Transverse colon (tissue), 4 donors: Measurements from ENCODE around the gene THOC3. TPM values are rescaled to one million over a fixed set of nuclear protein-coding genes. Genes with fewer than 3 reads are reported as not detected.
"Not testable (repeated sequence)": the region's sequence is repeated elsewhere in the genome, so short reads cannot be mapped to it uniquely, and the experiment has no call there.

Experiments used
- DNase-seq: peaks from one replicate; pipeline ENCODE4 v3.0.0-alpha.2; 2019
- H3K27ac ChIP-seq, 4 donors: fragments of 200-600 bp; sonication (generic); 2 replicates each; pipeline ENCODE4 v1.5.1; 2016 to 2018; ENCODE audit warnings: inconsistent platforms in 4 of 4
- H3K27me3 ChIP-seq: fragments of 200-600 bp; sonication (generic); 2 replicates; pipeline ENCODE4 v1.5.1; 2017; ENCODE audit warnings: inconsistent platforms
- H3K36me3 ChIP-seq, 4 donors: fragments of 200-600 bp; sonication (generic); 2 replicates each; pipeline ENCODE4 v1.5.1; 2017 to 2019; ENCODE audit warnings: inconsistent platforms in 4 of 4
- H3K4me1 ChIP-seq, 4 donors: fragments of 200-600 bp; sonication (generic); 2 replicates each; pipeline ENCODE4 v1.5.1; 2017 to 2020; ENCODE audit warnings: inconsistent platforms in 4 of 4
- H3K4me3 ChIP-seq, 4 donors: fragments of 200-600 bp; sonication (generic); 1 replicate in 1 of 4; 2 replicates in 3 of 4; pipeline versions ENCODE4 v1.5.1 to v1.6.1; 2017 to 2019; ENCODE audit warnings: inconsistent platforms in 4 of 4
- H3K9me3 ChIP-seq, 2 donors: fragments of 200-600 bp; sonication (generic); 2 replicates each; pipeline ENCODE4 v1.5.1; 2017 to 2019; ENCODE audit warnings: inconsistent platforms in 2 of 2
- WGBS, 2 donors: methylation state at CpG; one replicate each; pipeline ENCODE4 v1.1.5; 2018; ENCODE audit warnings: low coverage in 1 of 2; 5-methylcytosine and 5-hydroxymethylcytosine counted together
- in situ Hi-C, 4 donors: fragments of 200-750 bp; cut with MboI; loops; one replicate each; pipeline versions ENCODE4 v1.15.0 to v1.15.1; 2017; ENCODE audit warnings: low sequenced_read_pairs in 3 of 4, low pct_ligation_motif_present in 1 of 4, low pct_unique_long_range_greater_than_20kb in 1 of 4
- intact Hi-C: fragments of 100-400 bp; cut with DNase I; formaldehyde crosslinking; loops from one replicate; pipeline ENCODE4 v1.15.1; 2023; ENCODE audit warnings: low total_unique reads
- total RNA-seq, 4 donors: library from RNA; depleted of rRNA; stranded (reverse); fragments of >200 nt; gene quantifications; one replicate each; pipeline ENCODE4 v1.1.0, GENCODE V29; 2016

The THOC3 gene
- total RNA-seq, 4 donors from 2014 or later: 1.9 to 39.9 (median 18.9) TPM

- H3K36me3 ChIP-seq, H3K27me3 ChIP-seq, DNase-seq, intact Hi-C loops, H3K4me1 ChIP-seq, in situ Hi-C loops, H3K4me3 ChIP-seq, H3K9me3 ChIP-seq, H3K27ac ChIP-seq: not testable (repeated sequence)
- no CpG with 5 or more reads among the region's 6 CpGs for WGBS, 2 donors
Measured at GRCh38 chr5:175995506-175995905, 27.4 kb upstream of the THOC3 start.

- intact Hi-C loops: not testable (repeated sequence)
- no CpG with 5 or more reads among the region's 17 CpGs for WGBS, 2 donors
Measured at GRCh38 chr5:175979371-175979995, 11.4 kb upstream of the THOC3 start.

GRCh38 chr5:175968381-175968780 is 266 bp upstream of the THOC3 start:
- 4 to 14% methylated on average over 3 to 4 of the region's 6 CpGs for WGBS, 2 donors
- H3K27me3 ChIP-seq, in situ Hi-C loops, intact Hi-C loops, H3K4me1 ChIP-seq, H3K36me3 ChIP-seq, DNase-seq, H3K9me3 ChIP-seq: not testable (repeated sequence)
- peak overlapping the region in 2 of 4 donors; percentile 56 to 73 for H3K27ac ChIP-seq
- peak overlapping the region in 3 of 4 donors; percentile 68 to 88 (median 72) for H3K4me3 ChIP-seq

More at GRCh38 chr5:175979371-175979995, 11.4 kb upstream of the THOC3 start:
- H3K27ac ChIP-seq, H3K36me3 ChIP-seq, DNase-seq, H3K4me3 ChIP-seq, H3K4me1 ChIP-seq, in situ Hi-C loops, H3K9me3 ChIP-seq, H3K27me3 ChIP-seq: not testable (repeated sequence)

- DNase-seq, H3K27ac ChIP-seq, H3K4me3 ChIP-seq, H3K4me1 ChIP-seq, H3K36me3 ChIP-seq, H3K9me3 ChIP-seq, intact Hi-C loops, in situ Hi-C loops, H3K27me3 ChIP-seq: not testable (repeated sequence)
- WGBS, 2 donors: 94 to 97% methylated on average over 6 of the region's 8 CpGs
Measured at GRCh38 chr5:175962329-175962728, 5.8 kb downstream of the THOC3 start.

GRCh38 chr5:175960228-175960627 is 7.9 kb downstream of the THOC3 start:
- DNase-seq, H3K27ac ChIP-seq, H3K4me1 ChIP-seq, intact Hi-C loops, H3K27me3 ChIP-seq, H3K36me3 ChIP-seq, in situ Hi-C loops, H3K4me3 ChIP-seq, H3K9me3 ChIP-seq: not testable (repeated sequence)
- WGBS, 2 donors: 100% methylated on average over 4 of the region's 6 CpGs; no CpG with 5 or more reads in 1 of the 2 donors

GRCh38 chr5:175958515-175958914 is 9.6 kb downstream of the THOC3 start:
- in situ Hi-C loops, H3K27me3 ChIP-seq, DNase-seq, H3K27ac ChIP-seq, H3K4me3 ChIP-seq, intact Hi-C loops, H3K4me1 ChIP-seq, H3K36me3 ChIP-seq, H3K9me3 ChIP-seq: not testable (repeated sequence)
- WGBS, 2 donors: 83 to 100% methylated on average over 1 to 2 of the region's 2 CpGs

GRCh38 chr5:175954107-175954506 is 14.0 kb downstream of the THOC3 start:
- H3K4me1 ChIP-seq, H3K27ac ChIP-seq, H3K27me3 ChIP-seq, H3K36me3 ChIP-seq, H3K4me3 ChIP-seq, H3K9me3 ChIP-seq, in situ Hi-C loops, intact Hi-C loops, DNase-seq: not testable (repeated sequence)
- 72 to 93% methylated on average over 3 to 6 of the region's 6 CpGs for WGBS, 2 donors

GRCh38 chr5:175952810-175953209 is 15.3 kb downstream of the THOC3 start:
- in situ Hi-C loops, DNase-seq, H3K4me3 ChIP-seq, intact Hi-C loops, H3K4me1 ChIP-seq, H3K36me3 ChIP-seq, H3K27me3 ChIP-seq, H3K9me3 ChIP-seq, H3K27ac ChIP-seq: not testable (repeated sequence)
- 100% methylated on average over 1 of the region's 8 CpGs; no CpG with 5 or more reads in 1 of the 2 donors for WGBS, 2 donors

GRCh38 chr5:175951339-175951969 is 16.7 kb downstream of the THOC3 start:
- H3K27me3 ChIP-seq, H3K27ac ChIP-seq, H3K4me3 ChIP-seq, H3K9me3 ChIP-seq, H3K36me3 ChIP-seq, DNase-seq, in situ Hi-C loops, H3K4me1 ChIP-seq, intact Hi-C loops: not testable (repeated sequence)
- no CpG with 5 or more reads among the region's 12 CpGs for WGBS, 2 donors

GRCh38 chr5:175948329-175949108 is 19.6 kb downstream of the THOC3 start:
- intact Hi-C loops, H3K27ac ChIP-seq, H3K36me3 ChIP-seq, H3K4me3 ChIP-seq, H3K4me1 ChIP-seq, DNase-seq, H3K27me3 ChIP-seq, H3K9me3 ChIP-seq: not testable (repeated sequence)
- 87 to 92% methylated on average over 2 to 6 of the region's 10 CpGs for WGBS, 2 donors
- in situ Hi-C loops: loop anchor here in 1 of 4 donors (25.0 kb wide), 1 partner anchor 1964 kb away; no protein-coding TSS in a partner anchor
